Body of pancreas (tissue), 4 donors: ENCODE data around the gene LINC01488. TPM values are rescaled to one million over a fixed set of nuclear protein-coding genes. Genes with fewer than 3 reads are reported as not detected.
A peak's percentile ranks its signal among the peaks of the same experiment; 100 is the strongest.

ENCODE experiments used
- ATAC-seq: fragments of 150-250 bp; one replicate; pipeline ENCODE4 v1.9.1; 2016
- DNase-seq, 4 donors: peaks; one replicate each; pipeline ENCODE4 v3.0.0-alpha.2; 2019
- H3K27ac ChIP-seq, 4 donors: fragments of 200-600 bp; sonication (generic); 1 replicate in 3 of 4; 2 replicates in 1 of 4; pipeline versions ENCODE4 v1.5.1 to v1.6.1; 2016 to 2019; ENCODE audit warnings: mild to moderate bottlenecking in 1 of 4, mixed read lengths in 1 of 4, moderate library complexity in 1 of 4
- H3K27me3 ChIP-seq, 2 donors: fragments of 200-600 bp; sonication (generic); one replicate each; pipeline ENCODE4 v1.6.0; 2016; ENCODE audit warnings: mild to moderate bottlenecking in 1 of 2
- H3K36me3 ChIP-seq, 2 donors: fragments of 200-600 bp; sonication (generic); replicated peaks in 1 of 2; 2 replicates each; pipeline ENCODE4 v1.5.1; 2016; ENCODE audit warnings: low read depth in 2 of 2; ENCODE audit not compliant: insufficient read depth in 1 of 2
- H3K4me1 ChIP-seq: fragments of 200-600 bp; sonication (generic); one replicate; pipeline ENCODE4 v1.6.0; 2016
- H3K4me3 ChIP-seq, 2 donors: fragments of 200-600 bp; sonication (generic); 1 replicate in 1 of 2; 2 replicates in 1 of 2; pipeline ENCODE4 v1.5.1; 2016 to 2019
- H3K9me3 ChIP-seq, 3 donors: fragments of 200-600 bp; sonication (generic); 1 replicate in 2 of 3; 2 replicates in 1 of 3; pipeline ENCODE4 v1.5.1; 2016
- CTCF ChIP-seq, 7 experiments: fragments of 450-650 bp in 4 of 7; fragments of 200-600 bp in 3 of 7; sonication (generic) in 3 of 7; IDR thresholded peaks; one replicate each; pipeline ENCODE4 v1.5.1; 2016 to 2019; ENCODE audit warnings: antibody characterized with exemption in 7 of 7
- POLR2A ChIP-seq, 3 donors: fragments of 450-650 bp; IDR thresholded peaks; one replicate each; pipeline ENCODE4 v1.6.1; 2016; ENCODE audit warnings: antibody characterized with exemption in 3 of 3, mild to moderate bottlenecking in 2 of 3
- WGBS, 2 donors: methylation state at CpG; one replicate each; pipeline ENCODE4 v1.1.5; 2017; 5-methylcytosine and 5-hydroxymethylcytosine counted together
- intact Hi-C: fragments of 100-400 bp; cut with DNase I; formaldehyde crosslinking; loops from one replicate; pipeline ENCODE4 v1.15.1; 2023
- total RNA-seq, 2 donors: library from RNA; depleted of rRNA; stranded (reverse); fragments of >200 nt; gene quantifications; one replicate each; pipeline ENCODE4 v1.1.0, GENCODE V29; 2016

Gene LINC01488
- total RNA-seq, 2 donors from 2014 or later, result not detected

GRCh38 chr11:69511358-69512055, 30.0 kb downstream of the LINC01488 start:
- ATAC-seq, result no peak

GRCh38 chr11:69512136-69512535, 30.7 kb downstream of the LINC01488 start:
- intact Hi-C loops, result no loop called here
- TF ChIP-seq POLR2A (IDR thresholded peaks at IDR 0.05) (no peak), CTCF (IDR thresholded peaks at IDR 0.05) (no peak)
- 80 to 87% methylated on average over 8 of the region's 8 CpGs for WGBS, 2 donors
- H3K4me3 ChIP-seq, result no peak overlapping the region
- H3K36me3 ChIP-seq, result no peaks in the 10 kb centered on the region
- no peaks in the 10 kb centered on the region for H3K9me3 ChIP-seq
- H3K4me1 ChIP-seq, result no peaks in the 10 kb centered on the region
- DNase-seq (no peak), ATAC-seq (no peak)
- no peak overlapping the region for H3K27ac ChIP-seq
- no peaks in the 10 kb centered on the region for H3K27me3 ChIP-seq

More at GRCh38 chr11:69511358-69512055, 30.0 kb downstream of the LINC01488 start:
- Histone ChIP-seq H3K27me3 (no peaks in the 10 kb centered on the region), H3K4me1 (no peaks in the 10 kb centered on the region), H3K4me3 (no peak overlapping the region), H3K9me3 (no peaks in the 10 kb centered on the region), H3K36me3 (no peaks in the 10 kb centered on the region), H3K27ac (no peak overlapping the region)
- intact Hi-C loops, result no loop called here
- 69 to 71% methylated on average over 17 to 21 of the region's 21 CpGs for WGBS, 2 donors
- DNase-seq, result peak in 1 of 4 donors; percentile 25
- TF ChIP-seq CTCF (IDR thresholded peaks at IDR 0.05) (no peak), POLR2A (IDR thresholded peaks at IDR 0.05) (no peak)

DNA sequence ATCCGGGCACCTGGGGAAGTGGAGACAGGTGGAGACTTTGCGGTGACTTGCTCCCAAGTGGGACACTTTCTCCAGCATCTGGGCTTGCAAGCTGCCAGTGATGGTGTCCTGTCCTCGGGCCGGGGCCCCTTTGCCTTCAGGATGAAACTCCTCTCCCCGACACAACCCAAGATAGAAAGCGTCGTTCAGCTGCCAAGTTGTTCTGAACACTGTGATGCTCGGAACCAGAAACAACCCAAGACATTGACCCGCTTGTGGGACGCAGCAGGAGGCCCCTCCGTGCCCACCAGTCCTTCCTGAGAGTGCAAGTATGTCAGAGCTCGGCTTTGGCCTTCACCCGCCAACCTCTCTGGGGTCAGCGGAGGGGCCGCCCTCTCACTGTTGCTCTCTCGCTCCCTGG, 31.3 kb downstream of the LINC01488 start:
- intact Hi-C loops, result no loop called here
- H3K36me3 ChIP-seq, result no peaks in the 10 kb centered on the region
- no peaks in the 10 kb centered on the region for H3K27me3 ChIP-seq
- DNase-seq (no peak), ATAC-seq (no peak)
- 77 to 81% methylated on average over 9 to 14 of the region's 16 CpGs for WGBS, 2 donors
- no peaks in the 10 kb centered on the region for H3K9me3 ChIP-seq
- no peak for TF ChIP-seq POLR2A (IDR thresholded peaks at IDR 0.05)
- no peak for TF ChIP-seq CTCF (IDR thresholded peaks at IDR 0.05)
- H3K4me1 ChIP-seq, result no peaks in the 10 kb centered on the region
- H3K27ac ChIP-seq, result no peak overlapping the region
- H3K4me3 ChIP-seq, result no peak overlapping the region

DNA sequence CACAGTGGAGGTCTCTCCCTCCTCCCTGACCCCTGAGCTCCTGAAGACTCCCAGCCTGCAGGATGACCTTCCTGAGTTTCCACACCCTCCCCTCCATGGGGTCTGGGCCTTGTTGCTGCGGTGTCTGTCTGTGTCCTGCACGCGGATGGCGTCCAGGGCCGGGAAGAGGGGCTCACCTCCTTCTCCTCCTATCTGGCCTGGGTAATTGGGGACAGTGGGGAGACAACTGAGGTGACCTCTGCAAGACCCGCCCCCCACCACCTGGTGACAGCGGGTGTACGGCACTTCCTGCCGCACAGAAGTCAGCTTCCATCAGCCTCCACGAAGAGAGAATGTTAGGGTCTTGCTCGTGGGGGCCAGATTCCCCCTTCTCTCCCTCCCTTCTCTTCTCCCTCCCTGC, 31.7 kb downstream of the LINC01488 start:
- Histone ChIP-seq H3K27me3 (no peaks in the 10 kb centered on the region), H3K9me3 (no peaks in the 10 kb centered on the region), H3K27ac (no peak overlapping the region), H3K4me3 (no peak overlapping the region), H3K4me1 (no peaks in the 10 kb centered on the region), H3K36me3 (no peaks in the 10 kb centered on the region)
- 80 to 81% methylated on average over 11 of the region's 11 CpGs for WGBS, 2 donors
- TF ChIP-seq CTCF (IDR thresholded peaks at IDR 0.05), result no peak
- no peak for TF ChIP-seq POLR2A (IDR thresholded peaks at IDR 0.05)
- intact Hi-C loops, result no loop called here
- ATAC-seq (no peak), DNase-seq (no peak)

DNA sequence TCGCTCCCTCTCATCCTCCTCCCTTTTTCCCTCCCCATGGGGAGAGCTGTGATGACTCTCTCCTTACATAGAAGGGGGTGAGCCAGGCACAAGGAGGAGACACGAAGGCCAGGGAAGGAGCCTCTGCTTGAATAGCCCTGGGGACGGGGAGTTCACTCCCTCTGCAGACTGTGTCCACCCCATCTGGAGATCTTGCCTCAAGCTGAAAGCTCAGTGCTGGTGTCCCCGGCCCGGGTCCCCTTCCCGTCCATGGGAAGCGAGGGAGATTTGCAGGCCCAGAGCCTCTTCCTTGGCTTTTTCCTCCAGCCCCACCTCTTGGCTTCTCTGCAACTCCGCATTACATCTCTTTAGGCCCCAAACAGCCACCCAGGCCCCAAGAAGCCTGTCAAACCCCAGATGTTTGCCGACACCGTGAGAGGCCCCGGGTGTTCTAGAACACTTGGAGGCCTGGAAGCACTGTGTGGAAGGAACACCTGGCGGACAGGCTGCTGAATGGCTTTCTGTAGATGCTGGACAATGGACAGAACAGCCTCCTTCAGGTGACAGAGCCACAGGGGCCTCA, 32.3 kb downstream of the LINC01488 start:
- Histone ChIP-seq H3K36me3 (no peaks in the 10 kb centered on the region), H3K27ac (no peak overlapping the region), H3K9me3 (no peaks in the 10 kb centered on the region), H3K27me3 (no peaks in the 10 kb centered on the region), H3K4me1 (no peaks in the 10 kb centered on the region), H3K4me3 (no peak overlapping the region)
- DNase-seq (no peak), ATAC-seq (no peak)
- 86 to 94% methylated on average over 11 to 12 of the region's 12 CpGs for WGBS, 2 donors
- TF ChIP-seq POLR2A (IDR thresholded peaks at IDR 0.05), result no peak
- intact Hi-C loops, result no loop called here
